Loucy (cell line): ENCODE data around the gene LAMB4.

Source experiments
- H2AFZ ChIP-seq: fragments of 200-600 bp; sonication (generic); 2 replicates; pipeline ENCODE4 v1.6.0; 2016; ENCODE audit warnings: antibody characterized with exemption, mild to moderate bottlenecking, low read length, moderate library complexity
- H3F3A ChIP-seq: fragments of 200-600 bp; 2 replicates; pipeline ENCODE4 v1.6.0; 2016; ENCODE audit warnings: antibody characterized with exemption, low read depth, mild to moderate bottlenecking
- H3K27me3 ChIP-seq: fragments of 200-600 bp; sonication (generic); 2 replicates; pipeline ENCODE4 v1.6.1; 2014; ENCODE audit warnings: low read length, mild to moderate bottlenecking; ENCODE audit not compliant: insufficient read depth, poor library complexity, severe bottlenecking
- H3K36me3 ChIP-seq: fragments of 200-600 bp; sonication (generic); 2 replicates; pipeline ENCODE4 v1.6.1; 2016; ENCODE audit warnings: low read length; ENCODE audit not compliant: insufficient read depth
- H3K4me1 ChIP-seq: fragments of 200-600 bp; sonication (generic); 2 replicates; pipeline ENCODE4 v1.5.1; 2014; ENCODE audit warnings: low read length, mild to moderate bottlenecking; ENCODE audit not compliant: insufficient read depth, poor library complexity, severe bottlenecking
- H3K4me2 ChIP-seq: fragments of 200-600 bp; sonication (generic); 2 replicates; pipeline ENCODE4 v1.6.0; 2014; ENCODE audit warnings: antibody characterized with exemption, low read length, low read depth, mild to moderate bottlenecking; ENCODE audit not compliant: poor library complexity, severe bottlenecking
- H3K4me3 ChIP-seq: fragments of 200-600 bp; sonication (generic); 2 replicates; pipeline ENCODE4 v1.5.1; 2014; ENCODE audit warnings: low read length, mild to moderate bottlenecking, mixed read lengths; ENCODE audit not compliant: poor library complexity, severe bottlenecking
- H3K79me2 ChIP-seq: fragments of 200-600 bp; sonication (generic); 2 replicates; pipeline ENCODE4 v1.6.1; 2014; ENCODE audit warnings: low read length; ENCODE audit not compliant: insufficient read depth
- H3K9ac ChIP-seq: fragments of 200-600 bp; sonication (generic); 2 replicates; pipeline ENCODE4 v1.6.0; 2014; ENCODE audit warnings: mild to moderate bottlenecking, low read depth, low read length, moderate library complexity; ENCODE audit not compliant: poor library complexity, severe bottlenecking
- H3K9me2 ChIP-seq: fragments of 200-600 bp; sonication (generic); replicated peaks from 2 replicates; pipeline ENCODE4 v1.6.1; 2016; ENCODE audit warnings: low read depth, low read length, mixed read lengths
- H3K9me3 ChIP-seq: fragments of 200-600 bp; sonication (generic); 2 replicates; pipeline ENCODE4 v1.6.1; 2014; ENCODE audit warnings: mild to moderate bottlenecking, antibody characterized with exemption, low read length, low read depth; ENCODE audit not compliant: insufficient read depth
- H4K20me1 ChIP-seq: fragments of 200-600 bp; sonication (generic); 2 replicates; pipeline ENCODE4 v1.6.0; 2014; ENCODE audit warnings: antibody characterized with exemption, low read length, mild to moderate bottlenecking; ENCODE audit not compliant: insufficient read depth, poor library complexity, severe bottlenecking
- CTCF ChIP-seq: fragments of 200-600 bp; sonication (generic); conservative IDR thresholded peaks from 2 replicates; pipeline ENCODE4 v1.5.1; 2014; ENCODE audit warnings: mild to moderate bottlenecking, antibody characterized with exemption, low read length
- EZH2phosphoT487 ChIP-seq: fragments of 200-600 bp; IDR thresholded peaks from 2 replicates; pipeline ENCODE4 v1.6.1; 2018; ENCODE audit warnings: antibody characterized with exemption, mild to moderate bottlenecking, moderate library complexity, borderline replicate concordance

LAMB4 gene

GRCh38 chr7:107998150-107998549 is 132.0 kb downstream of the LAMB4 start:
- Histone ChIP-seq H3F3A (no peaks in the 10 kb centered on the region), H3K4me3 (no peak overlapping the region), H3K9me3 (no peaks in the 10 kb centered on the region), H3K36me3 (no peaks in the 10 kb centered on the region), H3K9me2 (no peaks in the 10 kb centered on the region), H3K27me3 (no peaks in the 10 kb centered on the region), H4K20me1 (no peaks in the 10 kb centered on the region), H3K4me2 (no peak overlapping the region), H3K79me2 (no peaks in the 10 kb centered on the region), H2AFZ (no peak overlapping the region), H3K4me1 (no peaks in the 10 kb centered on the region), H3K9ac (no peak overlapping the region)
- TF ChIP-seq EZH2phosphoT487, result no peak
- TF ChIP-seq CTCF, result no peak

GRCh38 chr7:107996072-107996882 is 133.9 kb downstream of the LAMB4 start:
- Histone ChIP-seq H3K4me1 (no peaks in the 10 kb centered on the region), H3K9me2 (no peaks in the 10 kb centered on the region), H3K9me3 (no peaks in the 10 kb centered on the region), H3K36me3 (no peaks in the 10 kb centered on the region), H3K27me3 (no peaks in the 10 kb centered on the region), H3K4me2 (no peak overlapping the region), H4K20me1 (no peaks in the 10 kb centered on the region), H3K79me2 (no peaks in the 10 kb centered on the region), H3K4me3 (no peak overlapping the region), H3F3A (no peaks in the 10 kb centered on the region), H3K9ac (no peak overlapping the region), H2AFZ (no peak overlapping the region)
- TF ChIP-seq EZH2phosphoT487, result no peak
- no peak for TF ChIP-seq CTCF

GRCh38 chr7:107995184-107996071 is 134.7 kb downstream of the LAMB4 start:
- TF ChIP-seq EZH2phosphoT487, result no peak
- no peak for TF ChIP-seq CTCF
- Histone ChIP-seq H3K4me3 (no peak overlapping the region), H3K9me3 (no peaks in the 10 kb centered on the region), H3F3A (no peaks in the 10 kb centered on the region), H2AFZ (no peak overlapping the region), H3K4me1 (no peaks in the 10 kb centered on the region), H3K4me2 (no peak overlapping the region), H3K9me2 (no peaks in the 10 kb centered on the region), H4K20me1 (no peaks in the 10 kb centered on the region), H3K79me2 (no peaks in the 10 kb centered on the region), H3K9ac (no peak overlapping the region), H3K36me3 (no peaks in the 10 kb centered on the region), H3K27me3 (no peaks in the 10 kb centered on the region)
